ENCODE measurements around the gene TNS1.

The TNS1 gene

DNA sequence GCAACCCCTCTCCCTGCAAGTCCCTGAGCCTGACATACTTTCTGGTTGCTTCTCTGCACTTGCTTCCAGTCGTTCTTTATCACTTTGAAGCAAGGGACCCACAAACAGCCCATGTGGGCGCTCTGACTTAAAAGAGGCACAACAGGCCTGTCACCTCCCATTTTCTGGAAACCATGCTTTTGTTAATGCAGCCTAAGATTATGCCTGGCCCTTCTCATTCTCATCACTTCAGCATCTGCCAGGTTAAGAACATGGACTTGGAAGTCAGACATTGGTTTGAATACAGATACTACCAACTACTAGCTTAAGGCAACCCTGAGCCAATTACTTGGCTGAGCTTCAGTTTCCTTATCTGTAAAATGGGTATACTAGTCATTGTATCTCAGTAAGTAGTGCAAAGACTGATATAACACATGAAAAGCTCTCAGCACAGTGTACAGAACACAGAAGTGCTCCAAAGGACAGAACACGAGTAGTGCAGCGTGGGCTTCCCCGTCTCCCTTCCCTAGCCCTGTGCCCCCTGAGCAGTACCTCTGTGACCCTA, 141.4 kb downstream of the TNS1 start:
- no peak for DNase-seq

DNA sequence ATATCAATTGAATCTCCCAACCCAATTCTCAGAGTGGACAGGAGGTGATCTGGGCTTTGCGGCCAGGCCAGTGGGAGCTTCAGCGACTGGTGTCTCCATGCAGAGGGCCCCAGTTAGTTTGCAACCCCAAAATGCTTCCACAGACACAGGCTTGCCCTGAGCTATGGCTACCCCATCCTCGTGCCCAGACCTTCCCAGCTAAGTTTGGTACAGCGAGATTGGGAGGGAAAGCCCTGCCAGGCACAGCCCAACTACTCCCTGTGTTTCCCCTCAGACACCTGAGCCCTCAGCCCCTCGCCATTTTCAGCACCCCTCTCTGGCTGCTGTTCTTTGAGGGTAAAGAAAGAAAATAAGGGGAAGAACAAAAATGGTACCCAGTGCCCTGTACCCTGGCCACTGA, 142.9 kb downstream of the TNS1 start:
- DNase-seq: no peak

- no peak for DNase-seq
These were observed 144.0 kb downstream of the TNS1 start for GRCh38 chr2:217858519-217859491.

- no peak for DNase-seq
These were observed 144.9 kb downstream of the TNS1 start for GRCh38 chr2:217857624-217858506.

DNA sequence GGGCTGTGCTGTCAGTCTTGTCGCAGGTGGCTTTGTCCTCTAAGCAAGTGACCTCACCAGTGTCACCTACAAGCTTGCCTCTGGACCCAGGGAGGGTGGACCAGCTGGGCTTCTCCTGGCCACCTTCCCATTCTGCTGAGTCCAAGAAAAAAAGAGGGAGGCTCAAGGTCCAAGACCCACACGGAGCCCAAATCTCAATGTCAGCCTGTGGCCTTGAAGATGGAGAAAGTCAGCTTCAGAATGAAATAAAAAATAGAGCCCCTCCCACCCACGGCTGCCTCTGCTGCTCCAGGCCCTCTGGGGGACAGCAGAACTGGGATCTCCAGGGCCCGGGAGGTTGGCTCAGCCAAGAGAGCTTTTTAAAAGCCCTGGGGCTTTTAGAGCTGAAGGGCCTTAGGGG, 145.9 kb downstream of the TNS1 start:
- no peak for DNase-seq

- no peak for DNase-seq
These were observed 146.6 kb downstream of the TNS1 start for GRCh38 chr2:217856159-217856558.

- no peak for DNase-seq
These were observed 147.9 kb downstream of the TNS1 start for GRCh38 chr2:217854684-217855420.

DNA sequence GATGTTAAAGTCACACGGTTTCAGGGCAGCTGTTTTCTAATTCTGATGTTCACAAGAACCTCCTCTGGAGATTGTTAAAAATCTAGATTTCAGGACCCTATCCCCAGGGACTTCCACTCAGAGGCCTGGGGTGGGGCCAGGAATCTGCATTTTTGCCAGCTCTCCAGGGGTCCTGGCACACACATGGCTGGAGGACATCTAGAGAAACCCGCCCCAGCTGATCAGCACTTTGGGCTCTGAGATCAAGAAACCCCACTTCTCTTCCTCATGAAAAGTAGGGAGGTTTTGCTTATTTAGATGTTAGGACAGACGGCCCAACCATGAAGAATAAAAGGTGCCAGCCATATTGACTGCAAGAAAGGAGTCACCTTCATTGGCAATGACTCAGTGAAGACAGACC, 148.8 kb downstream of the TNS1 start:
- DNase-seq: no peak

GRCh38 chr2:217853301-217853881, 149.4 kb downstream of the TNS1 start:
- DNase-seq: no peak

- no peak for DNase-seq
These were observed 150.1 kb downstream of the TNS1 start for GRCh38 chr2:217852555-217853211.

GRCh38 chr2:217851191-217852020, 151.4 kb downstream of the TNS1 start:
- no peak for DNase-seq

GRCh38 chr2:217849154-217849975, 153.4 kb downstream of the TNS1 start:
- no peak for DNase-seq

DNA sequence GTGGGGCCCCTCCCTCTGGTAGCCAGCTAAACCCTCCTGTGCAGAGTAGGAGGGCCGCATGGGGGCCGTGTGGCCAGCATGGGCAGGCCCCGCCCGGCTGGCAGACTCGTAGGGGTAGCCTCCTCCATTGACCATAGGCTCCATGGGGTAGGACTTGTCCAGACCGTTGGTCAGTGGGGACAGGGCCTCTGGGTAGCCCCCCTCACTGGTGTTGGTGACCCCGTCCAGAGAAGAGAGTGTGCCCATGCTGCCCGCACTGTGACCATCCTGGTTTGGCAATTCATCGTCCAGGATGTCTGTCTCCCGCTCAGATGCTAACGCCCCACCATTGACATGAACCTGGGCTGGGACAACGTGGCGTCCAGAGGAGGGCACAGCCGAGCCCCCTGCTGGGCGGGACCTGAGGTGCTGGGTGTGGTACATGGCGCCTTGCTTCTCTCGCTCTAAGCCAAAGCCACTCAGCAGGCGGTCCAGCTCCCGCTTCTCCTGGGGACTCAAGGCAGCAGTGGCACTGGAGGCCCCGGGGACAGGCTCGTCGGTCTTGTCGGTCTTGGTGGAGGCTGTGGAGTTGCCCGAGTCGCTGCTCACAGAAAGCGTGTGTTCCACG, 154.3 kb downstream of the TNS1 start:
- DNase-seq: no peak

DNA sequence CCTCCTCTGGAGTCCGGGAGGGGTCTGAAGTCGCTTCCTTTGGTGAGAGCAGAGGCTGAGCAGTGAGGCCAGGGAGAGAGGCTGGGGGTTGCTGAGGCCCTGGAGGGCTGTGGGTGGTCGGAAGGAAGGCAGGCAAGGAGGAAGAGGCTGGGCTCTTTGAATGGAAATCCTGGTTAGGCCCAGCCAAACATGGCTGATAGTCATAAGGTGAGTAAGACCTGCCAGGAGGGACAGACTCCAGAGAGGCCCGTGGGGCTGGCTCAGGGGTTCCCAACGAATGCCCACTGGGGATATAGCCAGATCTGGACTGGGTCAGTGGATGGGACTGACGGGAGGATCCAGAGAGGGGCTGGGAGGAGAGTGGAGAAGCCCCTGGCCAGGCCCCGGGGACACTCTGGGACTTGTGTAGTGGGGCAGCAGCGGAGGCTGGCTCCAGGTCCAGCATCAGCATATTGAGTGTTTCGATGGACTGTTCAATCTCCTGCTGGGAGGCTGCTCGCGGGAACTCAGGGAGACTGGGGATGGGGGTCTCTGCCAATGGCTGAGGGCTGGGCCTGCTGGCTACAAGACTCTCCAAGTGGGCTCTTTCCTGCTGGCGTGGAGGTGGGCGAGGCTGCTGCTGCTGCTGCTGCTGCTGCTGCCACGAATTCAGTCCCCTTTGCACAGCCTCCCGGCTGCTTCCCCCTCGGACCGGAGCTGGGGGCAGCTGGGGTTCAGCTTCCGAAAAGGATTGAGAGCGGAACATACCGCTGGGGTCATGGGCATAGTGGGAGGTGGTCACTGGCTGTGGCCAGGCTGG, 155.0 kb downstream of the TNS1 start:
- no peak for DNase-seq

GRCh38 chr2:217847115-217847514, 155.7 kb downstream of the TNS1 start:
- no peak for DNase-seq

DNA sequence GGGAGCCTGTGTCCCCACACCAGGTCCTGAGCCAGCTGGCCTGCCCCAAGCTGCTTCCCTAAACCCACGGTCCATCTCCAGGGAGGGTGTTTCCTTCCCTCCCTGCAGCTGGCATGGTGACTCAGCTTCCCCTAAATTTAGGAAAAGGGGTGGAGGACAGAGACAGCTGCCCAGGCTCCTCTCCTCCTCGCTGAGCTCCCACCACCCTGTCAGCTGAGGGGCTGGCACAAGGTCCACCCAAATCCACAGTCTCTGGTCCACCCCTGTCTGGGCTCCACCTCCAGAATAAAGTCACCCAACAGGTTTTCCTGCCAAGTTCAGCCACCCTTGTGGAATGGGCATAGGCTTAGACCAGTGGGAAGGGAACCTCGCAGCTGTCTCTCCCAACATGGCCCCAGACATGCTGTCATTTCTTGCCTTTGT, 156.5 kb downstream of the TNS1 start:
- no peak for DNase-seq

GRCh38 chr2:217845301-217845700, 157.5 kb downstream of the TNS1 start:
- DNase-seq: no peak

GRCh38 chr2:217844696-217845095, 158.1 kb downstream of the TNS1 start:
- DNase-seq: no peak

GRCh38 chr2:217843324-217843723, 159.5 kb downstream of the TNS1 start:
- no peak for DNase-seq

Measured in activated CD4-positive, alpha-beta T cell treated with anti-CD3 and anti-CD28 coated beads for 48 hours (primary cell).